ENCODE measurements around the gene SORCS2.

The SORCS2 gene

GRCh38 chr4:7415927-7416686, 223.8 kb downstream of the SORCS2 start:
- DNase-seq (ENCODE audit: low spot score): no peak
- no peak for TF ChIP-seq CTCF (conservative IDR thresholded peaks at IDR 0.05; ENCODE audit: low read depth)
- H3K27ac ChIP-seq: no peak overlapping the region
- ChIA-PET POLR2A (ENCODE audit: low non-redundant PET) (no interaction called here), CTCF (no interaction called here)

- ChIA-PET POLR2A (ENCODE audit: low non-redundant PET) (no interaction called here), CTCF (interaction anchor here (0.6 kb wide), 1 partner anchor 83 kb away, joined by 4 read pairs; no protein-coding TSS in a partner anchor)
- no peak overlapping the region for H3K27ac ChIP-seq
- TF ChIP-seq CTCF (conservative IDR thresholded peaks at IDR 0.05; ENCODE audit: low read depth): no peak
- DNase-seq (ENCODE audit: low spot score): no peak
These were observed 224.6 kb downstream of the SORCS2 start for GRCh38 chr4:7416745-7417432.

DNA sequence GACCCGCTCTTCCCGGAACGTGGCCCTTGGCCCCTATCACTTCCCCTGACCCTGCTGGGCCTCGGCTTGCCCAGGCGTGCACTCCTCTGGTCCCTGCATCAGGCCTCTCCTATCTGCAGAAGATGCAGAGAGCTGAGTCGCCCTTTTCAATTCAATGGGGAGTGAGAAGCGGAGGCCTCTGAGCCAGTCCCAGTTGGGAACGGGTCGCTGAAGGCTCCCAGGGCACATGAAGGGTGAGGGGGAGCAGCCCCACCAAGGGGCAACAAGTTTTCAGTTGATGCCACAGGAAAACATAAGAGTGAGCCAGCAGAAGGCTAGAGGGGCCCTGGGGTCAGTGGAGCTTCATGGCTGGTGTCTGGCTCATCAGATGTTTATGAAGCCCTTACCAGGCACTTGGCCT, 225.3 kb downstream of the SORCS2 start:
- CTCF ChIA-PET: interaction anchor here (0.5 kb wide), 1 partner anchor 777 kb away, joined by 3 read pairs; no protein-coding TSS in a partner anchor
- no peak for TF ChIP-seq CTCF (conservative IDR thresholded peaks at IDR 0.05; ENCODE audit: low read depth)
- POLR2A ChIA-PET (ENCODE audit: low non-redundant PET): no interaction called here
- no peak for DNase-seq (ENCODE audit: low spot score)
- no peak overlapping the region for H3K27ac ChIP-seq

- H3K27ac ChIP-seq: no peak overlapping the region
- no peak for DNase-seq (ENCODE audit: low spot score)
- CTCF ChIA-PET: no interaction called here
- POLR2A ChIA-PET (ENCODE audit: low non-redundant PET): no interaction called here
- no peak for TF ChIP-seq CTCF (conservative IDR thresholded peaks at IDR 0.05; ENCODE audit: low read depth)
These were observed 226.0 kb downstream of the SORCS2 start for GRCh38 chr4:7418131-7418943.

DNA sequence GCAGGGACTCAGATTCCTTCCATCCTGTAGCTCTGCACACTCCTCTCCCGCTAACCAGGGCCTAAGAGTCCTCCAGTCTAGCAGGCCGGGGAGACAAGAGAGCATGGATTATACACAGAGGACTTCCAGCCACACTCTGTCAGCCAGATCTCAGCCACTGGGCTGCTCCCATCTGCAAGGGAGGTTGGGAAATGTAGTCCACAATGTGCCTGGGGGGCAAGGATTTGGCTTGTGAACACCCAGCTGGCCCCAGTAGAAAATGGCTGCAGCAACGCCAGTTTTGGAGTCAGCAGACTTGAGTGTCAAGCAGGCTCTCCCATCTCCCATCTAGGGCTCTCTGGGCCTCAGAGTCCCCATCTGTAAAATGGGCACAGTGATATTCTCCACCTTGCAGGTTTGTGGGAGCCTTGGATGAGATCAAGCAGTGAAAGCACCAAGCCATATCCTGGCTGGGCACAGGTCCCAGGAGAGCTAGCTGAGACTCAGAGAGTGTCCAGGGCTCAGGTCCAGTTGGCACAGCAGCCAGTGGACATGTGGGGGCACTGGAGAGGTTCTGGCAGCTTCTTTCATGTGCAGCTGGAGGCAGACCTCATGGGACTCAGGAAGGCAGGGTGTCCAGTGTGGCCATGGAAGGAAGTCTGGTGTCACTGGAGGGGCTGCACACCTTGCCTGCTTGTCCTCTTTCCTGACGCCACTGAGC, 227.8 kb downstream of the SORCS2 start:
- POLR2A ChIA-PET (ENCODE audit: low non-redundant PET): no interaction called here

More for the DNA sequence above, 227.8 kb downstream of the SORCS2 start:
- DNase-seq (ENCODE audit: low spot score): no peak
- TF ChIP-seq CTCF (conservative IDR thresholded peaks at IDR 0.05; ENCODE audit: low read depth): no peak
- H3K27ac ChIP-seq: no peak overlapping the region
- CTCF ChIA-PET: no interaction called here

All from RWPE1 (cell line).